Nephron (organoid): ENCODE results near the gene TTLL5.

Experiments used
- H3K27ac Mint-ChIP-seq, 3 experiments: 2 replicates each; pipeline ENCODE4 v1.8.0; 2020; ENCODE audit warnings: mixed read lengths in 3 of 3, mild to moderate bottlenecking in 2 of 3, moderate library complexity in 1 of 3
- H3K27me3 Mint-ChIP-seq: 2 replicates; pipeline ENCODE4 v1.8.0; 2021; ENCODE audit warnings: low read depth, mild to moderate bottlenecking, moderate library complexity, mixed read lengths
- H3K36me3 Mint-ChIP-seq: 2 replicates; pipeline ENCODE4 v1.8.0; 2020; ENCODE audit warnings: low read depth, mixed read lengths
- H3K4me1 Mint-ChIP-seq: 2 replicates; pipeline ENCODE4 v1.8.0; 2020; ENCODE audit warnings: mixed read lengths
- H3K4me3 Mint-ChIP-seq, 3 experiments: 2 replicates each; pipeline ENCODE4 v1.8.0; 2020; ENCODE audit warnings: mild to moderate bottlenecking in 3 of 3, mixed read lengths in 3 of 3, moderate library complexity in 2 of 3
- H3K9me3 Mint-ChIP-seq: 2 replicates; pipeline ENCODE4 v1.8.0; 2020; ENCODE audit warnings: mixed read lengths
- TF ChIP-seq, protein P1 (sequence below), 3 experiments: fragments of 200-600 bp; sonication (generic); IDR thresholded peaks; one replicate each; pipeline ENCODE4 v1.5.0; 2021; ENCODE audit warnings: antibody characterized with exemption in 3 of 3; ENCODE audit not compliant: unreplicated experiment in 3 of 3

TTLL5 gene

GRCh38 chr14:75999511-76000190 is 338.6 kb downstream of the TTLL5 start:
- no peak overlapping the region for H3K27ac Mint-ChIP-seq

DNA sequence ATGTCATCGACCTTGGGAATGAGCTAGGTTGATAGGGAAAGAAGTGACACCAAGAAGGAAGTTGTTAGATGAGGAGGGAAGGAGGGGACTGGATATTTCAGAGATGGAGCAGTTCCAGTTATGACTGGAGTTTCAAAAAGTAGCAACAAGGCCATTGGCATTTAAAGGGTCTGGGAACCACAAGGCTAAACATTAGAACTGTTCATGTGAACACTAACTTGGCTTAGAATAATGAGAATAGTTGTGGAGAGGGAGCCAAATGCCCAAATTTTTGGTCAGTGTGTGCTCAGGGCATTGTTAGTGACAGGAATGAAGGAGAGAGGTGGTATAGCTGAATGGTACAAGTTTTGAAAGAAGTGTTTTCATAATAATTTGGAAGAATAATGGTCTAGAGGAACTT is 341.3 kb downstream of the TTLL5 start:
- peaks cover 9% of the 10 kb centered on the region for H3K4me1 Mint-ChIP-seq
- TF ChIP-seq, protein P1, sequence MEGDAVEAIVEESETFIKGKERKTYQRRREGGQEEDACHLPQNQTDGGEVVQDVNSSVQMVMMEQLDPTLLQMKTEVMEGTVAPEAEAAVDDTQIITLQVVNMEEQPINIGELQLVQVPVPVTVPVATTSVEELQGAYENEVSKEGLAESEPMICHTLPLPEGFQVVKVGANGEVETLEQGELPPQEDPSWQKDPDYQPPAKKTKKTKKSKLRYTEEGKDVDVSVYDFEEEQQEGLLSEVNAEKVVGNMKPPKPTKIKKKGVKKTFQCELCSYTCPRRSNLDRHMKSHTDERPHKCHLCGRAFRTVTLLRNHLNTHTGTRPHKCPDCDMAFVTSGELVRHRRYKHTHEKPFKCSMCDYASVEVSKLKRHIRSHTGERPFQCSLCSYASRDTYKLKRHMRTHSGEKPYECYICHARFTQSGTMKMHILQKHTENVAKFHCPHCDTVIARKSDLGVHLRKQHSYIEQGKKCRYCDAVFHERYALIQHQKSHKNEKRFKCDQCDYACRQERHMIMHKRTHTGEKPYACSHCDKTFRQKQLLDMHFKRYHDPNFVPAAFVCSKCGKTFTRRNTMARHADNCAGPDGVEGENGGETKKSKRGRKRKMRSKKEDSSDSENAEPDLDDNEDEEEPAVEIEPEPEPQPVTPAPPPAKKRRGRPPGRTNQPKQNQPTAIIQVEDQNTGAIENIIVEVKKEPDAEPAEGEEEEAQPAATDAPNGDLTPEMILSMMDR (IDR thresholded peaks at IDR 0.05; ENCODE audit: unreplicated experiment in 3 of 3), result no peak
- H3K27me3 Mint-ChIP-seq, result no peaks in the 10 kb centered on the region
- H3K27ac Mint-ChIP-seq, result peak overlapping the region in 1 of 3 experiments; percentile 1
- H3K36me3 Mint-ChIP-seq, result peaks cover 79% of the 10 kb centered on the region
- peaks cover 27% of the 10 kb centered on the region for H3K9me3 Mint-ChIP-seq
- H3K4me3 Mint-ChIP-seq, result no peak overlapping the region

More at GRCh38 chr14:75999511-76000190, 338.6 kb downstream of the TTLL5 start:
- Mint-ChIP-seq H3K9me3 (peaks cover 15% of the 10 kb centered on the region), H3K36me3 (peaks cover 76% of the 10 kb centered on the region), H3K27me3 (no peaks in the 10 kb centered on the region), H3K4me1 (peaks cover 34% of the 10 kb centered on the region), H3K4me3 (no peak overlapping the region)
- TF ChIP-seq, protein P1 (IDR thresholded peaks at IDR 0.05; ENCODE audit: unreplicated experiment in 3 of 3), result no peak
